MM.1S (cell line): Measurements from ENCODE around the gene PLOD3.

ENCODE experiments used
- DNase-seq: peaks from one replicate; pipeline ENCODE4 v3.0.0-alpha.2; 2015
- H2AFZ ChIP-seq: fragments of 300-600 bp; sonication (generic); 2 replicates; pipeline ENCODE4 v1.6.0; 2016; ENCODE audit warnings: antibody characterized with exemption, low read length
- H3F3A ChIP-seq: fragments of 300-600 bp; sonication (generic); 2 replicates; pipeline ENCODE4 v1.6.1; 2016; ENCODE audit warnings: mild to moderate bottlenecking, antibody characterized with exemption, low read length, moderate library complexity, mixed read lengths; ENCODE audit not compliant: insufficient read depth
- H3K27ac ChIP-seq: fragments of 300-600 bp; sonication (generic); 2 replicates; pipeline ENCODE4 v1.5.1; 2016; ENCODE audit warnings: mild to moderate bottlenecking, low read length
- H3K27me3 ChIP-seq: fragments of 300-600 bp; sonication (generic); replicated peaks from 2 replicates; pipeline ENCODE4 v1.6.0; 2016; ENCODE audit warnings: low read length; ENCODE audit not compliant: insufficient read depth
- H3K36me3 ChIP-seq: fragments of 300-600 bp; sonication (generic); replicated peaks from 2 replicates; pipeline ENCODE4 v1.6.1; 2016; ENCODE audit warnings: mild to moderate bottlenecking, low read length, mixed read lengths; ENCODE audit not compliant: insufficient read depth
- H3K4me1 ChIP-seq: fragments of 300-600 bp; sonication (generic); 2 replicates; pipeline ENCODE4 v1.6.1; 2016; ENCODE audit warnings: low read length, mixed read lengths
- H3K4me2 ChIP-seq: fragments of 300-600 bp; sonication (generic); 2 replicates; pipeline ENCODE4 v1.6.0; 2016; ENCODE audit warnings: low read depth, low read length
- H3K4me3 ChIP-seq: fragments of 300-600 bp; sonication (generic); 2 replicates; pipeline ENCODE4 v1.5.1; 2016; ENCODE audit warnings: low read length, mixed read lengths
- H3K79me2 ChIP-seq: fragments of 300-600 bp; sonication (generic); 2 replicates; pipeline ENCODE4 v1.6.1; 2016; ENCODE audit warnings: mixed run types, low read length, mixed read lengths
- H3K9ac ChIP-seq: fragments of 300-600 bp; sonication (generic); 2 replicates; pipeline ENCODE4 v1.6.1; 2016; ENCODE audit warnings: low read length, mixed read lengths
- H3K9me2 ChIP-seq: fragments of 300-600 bp; sonication (generic); replicated peaks from 2 replicates; pipeline ENCODE4 v1.6.1; 2016; ENCODE audit warnings: mild to moderate bottlenecking, low read length, mixed read lengths; ENCODE audit not compliant: insufficient read depth
- H3K9me3 ChIP-seq: fragments of 300-600 bp; sonication (generic); replicated peaks from 2 replicates; pipeline ENCODE4 v1.6.1; 2016; ENCODE audit warnings: mild to moderate bottlenecking, low read length, mixed read lengths; ENCODE audit not compliant: insufficient read depth
- H4K20me1 ChIP-seq: fragments of 300-600 bp; sonication (generic); 2 replicates; pipeline ENCODE4 v1.6.1; 2016; ENCODE audit warnings: mild to moderate bottlenecking, low read length, moderate library complexity, mixed read lengths; ENCODE audit not compliant: insufficient read depth
- EZH2 ChIP-seq: fragments of 300-600 bp; sonication (generic); optimal IDR thresholded peaks from 2 replicates; pipeline ENCODE3; 2017; ENCODE audit warnings: low read depth, mild to moderate bottlenecking, antibody characterized with exemption, low read length, mixed read lengths
- EZH2phosphoT487 ChIP-seq: fragments of 300-600 bp; sonication (generic); IDR thresholded peaks from 2 replicates; pipeline ENCODE4 v1.6.1; 2018; ENCODE audit warnings: antibody characterized with exemption, low read length
- TF ChIP-seq, protein P1 (sequence below): fragments of 300-600 bp; sonication (generic); IDR thresholded peaks from 2 replicates; pipeline ENCODE4 v1.5.1; 2016; ENCODE audit warnings: antibody characterized with exemption, low read length, mixed read lengths

Gene PLOD3

DNA sequence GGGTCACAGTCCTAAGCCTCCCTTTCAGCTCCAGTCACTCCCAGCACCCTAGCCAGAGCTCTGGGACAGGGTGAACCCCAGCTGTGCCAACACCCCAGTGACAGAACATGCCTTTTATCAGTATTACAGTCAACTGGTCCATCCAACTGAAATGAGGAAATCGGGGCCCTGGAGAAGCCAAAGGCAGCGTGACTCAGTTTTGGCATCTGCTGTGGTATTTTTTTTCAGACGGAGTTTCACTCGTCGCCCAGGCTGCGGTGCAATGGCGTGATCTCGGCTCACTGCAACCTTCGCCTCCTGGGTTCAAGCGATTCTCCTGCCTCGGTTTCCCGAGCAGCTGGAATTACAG, 23.6 kb upstream of the PLOD3 start:
- Histone ChIP-seq H3K27me3 (no peaks in the 10 kb centered on the region), H3K4me2 (no peak overlapping the region), H3K27ac (no peak overlapping the region), H4K20me1 (no peaks in the 10 kb centered on the region), H3K9me3 (no peaks in the 10 kb centered on the region), H2AFZ (no peak overlapping the region), H3K9ac (no peak overlapping the region), H3K4me1 (peaks cover 5% of the 10 kb centered on the region; the same call in 1 of the 2 replicates), H3K79me2 (peaks cover 33% of the 10 kb centered on the region), H3K4me3 (no peak overlapping the region), H3F3A (no peaks in the 10 kb centered on the region), H3K36me3 (no peaks in the 10 kb centered on the region), H3K9me2 (no peaks in the 10 kb centered on the region)
- TF ChIP-seq EZH2 (no peak), EZH2phosphoT487 (no peak)
- TF ChIP-seq, protein P1, sequence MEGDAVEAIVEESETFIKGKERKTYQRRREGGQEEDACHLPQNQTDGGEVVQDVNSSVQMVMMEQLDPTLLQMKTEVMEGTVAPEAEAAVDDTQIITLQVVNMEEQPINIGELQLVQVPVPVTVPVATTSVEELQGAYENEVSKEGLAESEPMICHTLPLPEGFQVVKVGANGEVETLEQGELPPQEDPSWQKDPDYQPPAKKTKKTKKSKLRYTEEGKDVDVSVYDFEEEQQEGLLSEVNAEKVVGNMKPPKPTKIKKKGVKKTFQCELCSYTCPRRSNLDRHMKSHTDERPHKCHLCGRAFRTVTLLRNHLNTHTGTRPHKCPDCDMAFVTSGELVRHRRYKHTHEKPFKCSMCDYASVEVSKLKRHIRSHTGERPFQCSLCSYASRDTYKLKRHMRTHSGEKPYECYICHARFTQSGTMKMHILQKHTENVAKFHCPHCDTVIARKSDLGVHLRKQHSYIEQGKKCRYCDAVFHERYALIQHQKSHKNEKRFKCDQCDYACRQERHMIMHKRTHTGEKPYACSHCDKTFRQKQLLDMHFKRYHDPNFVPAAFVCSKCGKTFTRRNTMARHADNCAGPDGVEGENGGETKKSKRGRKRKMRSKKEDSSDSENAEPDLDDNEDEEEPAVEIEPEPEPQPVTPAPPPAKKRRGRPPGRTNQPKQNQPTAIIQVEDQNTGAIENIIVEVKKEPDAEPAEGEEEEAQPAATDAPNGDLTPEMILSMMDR = no peak
- DNase-seq = no peak

DNA sequence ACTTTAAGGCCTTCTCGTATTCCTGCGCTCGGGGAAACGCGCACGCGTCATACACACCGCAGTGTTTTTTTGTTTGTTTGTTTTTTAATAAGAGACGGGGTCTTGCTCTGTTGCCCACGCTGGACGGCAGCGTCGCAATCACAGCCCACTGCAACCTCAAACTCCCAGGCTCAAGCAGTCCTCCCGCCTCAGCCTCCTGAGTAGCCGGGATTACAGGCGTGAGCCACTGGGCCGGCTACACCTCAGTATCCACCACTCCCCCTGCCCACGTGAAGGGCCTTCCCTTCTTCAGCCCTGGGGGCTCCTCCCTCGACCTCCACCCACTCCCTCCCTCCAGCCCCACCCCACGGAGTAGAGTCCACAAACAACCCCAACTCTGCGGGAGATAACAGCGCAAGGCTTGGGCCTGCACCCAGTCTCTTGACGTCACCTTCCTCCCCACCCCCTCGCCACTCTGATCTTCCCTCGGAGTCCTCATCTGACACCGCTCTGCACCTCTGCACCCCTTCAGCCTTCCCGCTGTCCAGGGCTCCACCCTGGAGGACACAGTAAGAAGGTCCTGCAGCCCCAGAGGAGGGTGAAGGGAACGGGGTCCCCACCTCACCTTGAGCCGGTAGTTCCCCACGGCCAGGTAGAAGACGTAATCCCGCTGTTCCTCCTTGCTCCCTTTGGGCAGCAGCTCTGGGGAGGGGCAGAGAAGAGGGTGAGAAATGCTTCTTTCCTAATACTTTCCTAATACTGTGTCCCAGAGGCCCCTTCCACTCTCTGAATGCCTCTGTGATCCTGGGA, 23.0 kb upstream of the PLOD3 start:
- Histone ChIP-seq H3K9me3 (no peaks in the 10 kb centered on the region), H3K4me3 (no peak overlapping the region), H3K27ac (no peak overlapping the region), H3K36me3 (no peaks in the 10 kb centered on the region), H3K9me2 (no peaks in the 10 kb centered on the region), H3K4me1 (peaks cover 5% of the 10 kb centered on the region; the same call in 1 of the 2 replicates), H3K4me2 (no peak overlapping the region), H3K79me2 (peaks cover 27% of the 10 kb centered on the region), H4K20me1 (no peaks in the 10 kb centered on the region), H3F3A (no peaks in the 10 kb centered on the region), H3K9ac (no peak overlapping the region), H2AFZ (no peak overlapping the region), H3K27me3 (no peaks in the 10 kb centered on the region)
- TF ChIP-seq EZH2 (no peak), EZH2phosphoT487 (no peak)
- TF ChIP-seq, protein P1 = no peak
- DNase-seq = no peak

DNA sequence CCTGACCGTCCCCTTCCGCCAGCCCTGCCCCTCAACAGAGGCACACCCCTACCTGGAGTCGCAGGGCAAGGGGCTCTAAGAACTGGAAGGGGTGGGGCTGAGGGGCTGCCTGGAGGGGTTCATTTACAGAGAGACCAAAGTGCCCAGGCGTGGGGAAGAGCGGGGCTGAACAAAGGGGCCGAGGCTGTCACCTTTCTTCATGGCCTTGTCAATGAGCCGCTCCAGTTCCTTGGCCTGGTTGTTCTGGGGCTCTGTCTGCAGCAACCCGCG, 22.5 kb upstream of the PLOD3 start:
- H3K4me3 ChIP-seq = no peak overlapping the region
- H3F3A ChIP-seq = no peaks in the 10 kb centered on the region
- H3K9ac ChIP-seq = no peak overlapping the region
- no peaks in the 10 kb centered on the region for H3K27me3 ChIP-seq
- H3K36me3 ChIP-seq = no peaks in the 10 kb centered on the region
- H2AFZ ChIP-seq = no peak overlapping the region
- H3K9me2 ChIP-seq = no peaks in the 10 kb centered on the region
- peaks cover 25% of the 10 kb centered on the region for H3K79me2 ChIP-seq
- H3K27ac ChIP-seq = no peak overlapping the region
- DNase-seq = no peak
- TF ChIP-seq, protein P1 = no peak
- TF ChIP-seq EZH2 = no peak
- no peak for TF ChIP-seq EZH2phosphoT487
- H3K9me3 ChIP-seq = no peaks in the 10 kb centered on the region
- H3K4me2 ChIP-seq = no peak overlapping the region
- H3K4me1 ChIP-seq = peaks cover 5% of the 10 kb centered on the region; the same call in 1 of the 2 replicates
- no peaks in the 10 kb centered on the region for H4K20me1 ChIP-seq
